H9 (cell line): ENCODE results near the gene TMEM151B. TPM values are rescaled to one million over a fixed set of nuclear protein-coding genes. Genes with fewer than 3 reads are reported as not detected.

Experiments used
- DNase-seq: peaks from one replicate; pipeline ENCODE4 v3.0.0-alpha.2; 2017
- H2AFZ ChIP-seq: one replicate; pipeline ENCODE4 v1.6.1; 2013; ENCODE audit warnings: mild to moderate bottlenecking, low read length, control low read depth, moderate library complexity
- H2AK5ac ChIP-seq: 2 replicates; pipeline ENCODE4 v1.6.1; 2013; ENCODE audit warnings: low read length, control low read depth, mixed read lengths; ENCODE audit not compliant: insufficient read length
- H2BK120ac ChIP-seq: one replicate; pipeline ENCODE4 v1.6.1; 2013; ENCODE audit warnings: low read depth, mild to moderate bottlenecking, low read length, control low read depth, inconsistent platforms; ENCODE audit not compliant: poor library complexity, severe bottlenecking
- H2BK12ac ChIP-seq: 2 replicates; pipeline ENCODE4 v1.6.1; 2013; ENCODE audit warnings: low read length, control low read depth, mixed read lengths, low read depth; ENCODE audit not compliant: insufficient read length
- H2BK15ac ChIP-seq: 2 replicates; pipeline ENCODE4 v1.6.1; 2013; ENCODE audit warnings: low read depth, low read length, control low read depth
- H2BK20ac ChIP-seq: one replicate; pipeline ENCODE4 v1.6.1; 2013; ENCODE audit warnings: low read depth, mild to moderate bottlenecking, low read length, control low read depth, inconsistent platforms; ENCODE audit not compliant: poor library complexity, severe bottlenecking
- H2BK5ac ChIP-seq: 2 replicates; pipeline ENCODE4 v1.6.1; 2013; ENCODE audit warnings: low read length, control low read depth, mixed read lengths; ENCODE audit not compliant: insufficient read length
- H3K14ac ChIP-seq: 2 replicates; pipeline ENCODE4 v1.6.1; 2013; ENCODE audit warnings: low read length, control low read depth; ENCODE audit not compliant: insufficient read depth
- H3K18ac ChIP-seq: 2 replicates; pipeline ENCODE4 v1.6.1; 2013; ENCODE audit warnings: low read depth, mild to moderate bottlenecking, mixed read lengths, low read length, control low read depth; ENCODE audit not compliant: insufficient read length
- H3K23ac ChIP-seq: 2 replicates; pipeline ENCODE4 v1.6.1; 2013; ENCODE audit warnings: low read length, control low read depth, mixed read lengths, low read depth; ENCODE audit not compliant: insufficient read length
- H3K23me2 ChIP-seq: 2 replicates; pipeline ENCODE4 v1.6.1; 2013; ENCODE audit warnings: low read depth, mild to moderate bottlenecking, mixed read lengths, low read length, control low read depth; ENCODE audit not compliant: insufficient read length, poor library complexity, severe bottlenecking
- H3K27ac ChIP-seq: 2 replicates; pipeline ENCODE4 v1.5.1; 2013; ENCODE audit warnings: low read length, control low read depth, mixed read lengths, low read depth; ENCODE audit not compliant: insufficient read length
- H3K27me3 ChIP-seq: 2 replicates; pipeline ENCODE4 v1.6.1; 2013; ENCODE audit warnings: low read length, control low read depth, inconsistent platforms; ENCODE audit not compliant: insufficient read depth
- H3K4ac ChIP-seq: 2 replicates; pipeline ENCODE4 v1.6.1; 2013; ENCODE audit warnings: low read depth, mild to moderate bottlenecking, control low read depth, inconsistent platforms, low read length, moderate library complexity
- H3K4me1 ChIP-seq: 2 replicates; pipeline ENCODE4 v1.6.1; 2013; ENCODE audit warnings: low read length, control low read depth, inconsistent platforms; ENCODE audit not compliant: insufficient read depth
- H3K4me2 ChIP-seq: 2 replicates; pipeline ENCODE4 v1.6.1; 2013; ENCODE audit warnings: low read length, control low read depth, mixed read lengths; ENCODE audit not compliant: insufficient read length, insufficient read depth
- H3K56ac ChIP-seq: 2 replicates; pipeline ENCODE4 v1.6.1; 2013; ENCODE audit warnings: low read depth, mild to moderate bottlenecking, mixed read lengths, low read length, control low read depth; ENCODE audit not compliant: insufficient read length
- H3K79me1 ChIP-seq: 2 replicates; pipeline ENCODE4 v1.6.1; 2013; ENCODE audit warnings: low read depth, mild to moderate bottlenecking, moderate library complexity, low read length, control low read depth, inconsistent platforms; ENCODE audit not compliant: insufficient read depth, poor library complexity, severe bottlenecking
- H3K79me2 ChIP-seq: 2 replicates; pipeline ENCODE4 v1.6.1; 2013; ENCODE audit warnings: low read length, control low read depth, inconsistent platforms; ENCODE audit not compliant: insufficient read depth
- H3K9ac ChIP-seq: 2 replicates; pipeline ENCODE4 v1.6.1; 2013; ENCODE audit warnings: low read length, control low read depth, mixed read lengths; ENCODE audit not compliant: insufficient read length; ENCODE audit errors: extremely low read depth
- H3K9me3 ChIP-seq: one replicate; pipeline ENCODE4 v1.6.1; 2013; ENCODE audit warnings: low read depth, low read length, inconsistent platforms; ENCODE audit not compliant: control insufficient read depth
- H3T11ph ChIP-seq: one replicate; pipeline ENCODE4 v1.6.1; 2013; ENCODE audit warnings: mild to moderate bottlenecking, low read length, control low read depth, inconsistent platforms
- H4K20me1 ChIP-seq: one replicate; pipeline ENCODE4 v1.6.1; 2013; ENCODE audit not compliant: control insufficient read depth, insufficient read length, insufficient read depth
- H4K5ac ChIP-seq: 2 replicates; pipeline ENCODE4 v1.6.1; 2013; ENCODE audit warnings: low read depth, mild to moderate bottlenecking, mixed read lengths, low read length, control low read depth; ENCODE audit not compliant: insufficient read length
- H4K8ac ChIP-seq: replicated peaks from 2 replicates; pipeline ENCODE4 v1.6.1; 2013; ENCODE audit warnings: low read length, control low read depth, mixed read lengths, low read depth; ENCODE audit not compliant: insufficient read length
- H4K91ac ChIP-seq: 2 replicates; pipeline ENCODE4 v1.6.1; 2013; ENCODE audit warnings: low read depth, mild to moderate bottlenecking, moderate library complexity, mixed read lengths, low read length, control low read depth; ENCODE audit not compliant: insufficient read length
- H3K27ac Mint-ChIP-seq, 3 experiments: 2 replicates in 2 of 3; 3 replicates in 1 of 3; pipeline ENCODE4 v1.8.0; 2020 to 2021; ENCODE audit warnings: mixed read lengths in 3 of 3, mild to moderate bottlenecking in 1 of 3, moderate library complexity in 1 of 3
- H3K27me3 Mint-ChIP-seq: 2 replicates; pipeline ENCODE4 v1.8.0; 2021; ENCODE audit warnings: low read depth, mild to moderate bottlenecking, moderate library complexity, mixed read lengths
- H3K36me3 Mint-ChIP-seq, 3 experiments: 2 replicates in 2 of 3; 3 replicates in 1 of 3; pipeline ENCODE4 v1.8.0; 2020 to 2021; ENCODE audit warnings: low read depth in 3 of 3, mixed read lengths in 3 of 3; ENCODE audit not compliant: insufficient read depth in 1 of 3
- H3K4me1 Mint-ChIP-seq, 2 experiments: 2 replicates each; pipeline ENCODE4 v1.8.0; 2020; ENCODE audit warnings: mixed read lengths in 2 of 2
- H3K4me3 Mint-ChIP-seq, 2 experiments: 2 replicates in 1 of 2; 3 replicates in 1 of 2; pipeline ENCODE4 v1.8.0; 2020 to 2021; ENCODE audit warnings: mild to moderate bottlenecking in 2 of 2, mixed read lengths in 2 of 2, moderate library complexity in 1 of 2
- H3K9me3 Mint-ChIP-seq, 2 experiments: 2 replicates in 1 of 2; 3 replicates in 1 of 2; pipeline ENCODE4 v1.8.0; 2020; ENCODE audit warnings: mild to moderate bottlenecking in 2 of 2, mixed read lengths in 2 of 2, moderate library complexity in 1 of 2
- WGBS: extraction: QIAGEN DNeasy Blood & Tissue Kit; methylation state at CpG from one replicate; pipeline ENCODE4 v1.1.7; 2013; ENCODE audit warnings: missing lambda C conversion rate, low lambda C conversion rate, mixed read lengths; ENCODE audit not compliant: insufficient read length; ENCODE audit errors: extremely low coverage; 5-methylcytosine and 5-hydroxymethylcytosine counted together
- total RNA-seq: library from RNA; stranded (reverse); gene quantifications from 2 replicates; pipeline ENCODE4 v1.2.1, GENCODE V29; 2021
- TF ChIP-seq, protein P1 (sequence below): fragments of 200-600 bp; sonication (generic); conservative IDR thresholded peaks from 3 replicates; pipeline ENCODE4 v1.8.0; 2021; ENCODE audit warnings: antibody characterized with exemption, mild to moderate bottlenecking

Gene TMEM151B
- total RNA-seq, 1 experiment from 2014 or later = 2.4 TPM

DNA sequence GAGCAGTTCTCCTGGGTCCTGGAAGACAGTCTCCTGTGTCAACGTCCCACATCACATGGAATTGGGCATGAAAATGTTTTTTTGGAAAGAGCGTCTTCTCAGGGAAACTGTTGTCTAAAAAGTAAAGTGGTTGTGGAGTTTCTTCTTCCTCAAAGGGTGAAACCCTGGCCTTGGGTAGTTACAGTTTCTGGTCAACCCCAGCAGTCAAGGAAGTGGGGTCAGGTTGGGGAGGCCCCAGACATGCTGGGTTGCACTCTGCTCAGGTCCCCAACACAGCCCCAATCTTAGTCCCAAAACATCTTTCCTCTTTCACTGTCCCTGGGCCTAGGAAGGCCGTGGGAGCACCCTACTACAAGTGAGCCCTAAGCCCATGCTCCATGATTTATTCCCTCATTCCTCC is 3.9 kb upstream of the TMEM151B start:
- Histone ChIP-seq H2BK20ac (no peak overlapping the region), H3K14ac (no peak overlapping the region), H3K18ac (no peak overlapping the region), H3K4me2 (no peak overlapping the region), H2AFZ (no peak overlapping the region), H2BK5ac (no peak overlapping the region), H2BK120ac (no peak overlapping the region), H3K9ac (no peak overlapping the region), H3K23ac (no peak overlapping the region), H3K27ac (no peak overlapping the region), H3K4me1 (peaks cover 9% of the 10 kb centered on the region; the same call in 1 of the 2 replicates), H4K5ac (no peak overlapping the region), H3K27me3 (peaks cover 7% of the 10 kb centered on the region; the same call in 1 of the 2 replicates), H2AK5ac (no peak overlapping the region), H3K23me2 (peaks cover 20% of the 10 kb centered on the region), H4K8ac (no peak overlapping the region), H3K79me1 (no peaks in the 10 kb centered on the region), H4K91ac (no peak overlapping the region), H3K56ac (no peak overlapping the region), H3K79me2 (no peaks in the 10 kb centered on the region), H4K20me1 (no peaks in the 10 kb centered on the region), H3T11ph (no peak overlapping the region), H3K4ac (no peak overlapping the region), H2BK15ac (no peak overlapping the region), H3K9me3 (no peaks in the 10 kb centered on the region), H2BK12ac (no peak overlapping the region)
- TF ChIP-seq, protein P1, sequence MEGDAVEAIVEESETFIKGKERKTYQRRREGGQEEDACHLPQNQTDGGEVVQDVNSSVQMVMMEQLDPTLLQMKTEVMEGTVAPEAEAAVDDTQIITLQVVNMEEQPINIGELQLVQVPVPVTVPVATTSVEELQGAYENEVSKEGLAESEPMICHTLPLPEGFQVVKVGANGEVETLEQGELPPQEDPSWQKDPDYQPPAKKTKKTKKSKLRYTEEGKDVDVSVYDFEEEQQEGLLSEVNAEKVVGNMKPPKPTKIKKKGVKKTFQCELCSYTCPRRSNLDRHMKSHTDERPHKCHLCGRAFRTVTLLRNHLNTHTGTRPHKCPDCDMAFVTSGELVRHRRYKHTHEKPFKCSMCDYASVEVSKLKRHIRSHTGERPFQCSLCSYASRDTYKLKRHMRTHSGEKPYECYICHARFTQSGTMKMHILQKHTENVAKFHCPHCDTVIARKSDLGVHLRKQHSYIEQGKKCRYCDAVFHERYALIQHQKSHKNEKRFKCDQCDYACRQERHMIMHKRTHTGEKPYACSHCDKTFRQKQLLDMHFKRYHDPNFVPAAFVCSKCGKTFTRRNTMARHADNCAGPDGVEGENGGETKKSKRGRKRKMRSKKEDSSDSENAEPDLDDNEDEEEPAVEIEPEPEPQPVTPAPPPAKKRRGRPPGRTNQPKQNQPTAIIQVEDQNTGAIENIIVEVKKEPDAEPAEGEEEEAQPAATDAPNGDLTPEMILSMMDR = no peak
- Mint-ChIP-seq H3K4me3 (peak overlapping the region; percentile 25 to 88; a peak in 4 of 5 replicates), H3K27ac (peak overlapping the region in 1 of 3 experiments; percentile 40; a peak in 1 of 7 replicates), H3K36me3 (no peaks in the 10 kb centered on the region; a peak in 1 of 7 replicates), H3K9me3 (no peaks in the 10 kb centered on the region; a peak in 1 of 5 replicates), H3K27me3 (peaks cover 23% of the 10 kb centered on the region), H3K4me1 (peaks cover 42 to 53% of the 10 kb centered on the region in 2 experiments)
- DNase-seq = no peak
- WGBS = no CpG with 5 or more reads among the region's 3 CpGs
